ENCODE results near the gene NMRK2. TPM values are rescaled to one million over a fixed set of nuclear protein-coding genes. Genes with fewer than 3 reads are reported as not detected.
A peak's percentile ranks its signal among the peaks of the same experiment; 100 is the strongest.

NMRK2 gene
- total RNA-seq, 1 donor from 2014 or later: 1.4 TPM

DNA sequence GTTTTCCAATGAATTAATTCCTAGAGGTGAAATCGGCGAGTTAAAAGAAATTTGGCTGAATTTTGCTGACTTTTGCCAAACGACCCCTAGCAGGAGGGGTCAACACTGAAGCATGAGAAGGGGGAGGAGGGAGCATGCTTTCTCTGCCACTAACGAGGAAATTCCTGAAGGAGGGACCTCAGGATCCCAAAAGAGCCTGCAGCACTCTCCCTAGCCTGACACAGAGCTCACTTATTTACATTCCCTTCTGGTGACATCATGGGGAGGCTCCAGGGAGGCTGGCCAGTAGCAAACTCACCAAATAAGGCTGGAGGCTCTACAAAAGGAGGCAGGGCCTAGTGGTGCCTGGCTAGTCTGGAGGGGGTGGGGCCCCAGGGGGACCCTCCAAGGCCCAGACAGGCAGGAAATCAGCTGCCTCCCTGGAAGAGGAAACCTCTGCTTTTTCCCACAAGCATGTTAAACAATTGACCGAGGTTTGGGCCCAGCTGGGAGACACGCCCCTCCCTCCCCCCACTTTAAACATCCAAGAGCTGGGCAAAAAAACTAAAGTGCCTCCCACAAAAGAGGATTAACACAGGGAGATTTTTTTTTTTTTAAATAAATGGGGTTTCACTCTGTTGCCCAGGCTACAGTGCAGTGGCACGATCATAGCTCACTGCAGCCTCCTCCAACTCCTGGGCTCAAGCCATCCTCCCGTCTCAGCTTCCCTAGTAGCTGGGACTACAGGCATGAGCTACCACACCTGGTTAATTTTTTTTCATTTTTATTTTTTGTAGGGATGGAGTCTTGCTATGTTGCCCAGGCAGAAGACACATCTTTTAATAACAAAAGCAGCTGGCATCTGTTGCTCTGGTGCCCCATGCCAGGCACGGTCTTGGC, 35.9 kb downstream of the NMRK2 start:
- H3K27ac Mint-ChIP-seq (ENCODE audit: unreplicated experiment): peak overlapping the region; percentile 98
- peak overlapping the region; percentile 97 for H3K4me3 Mint-ChIP-seq (ENCODE audit: unreplicated experiment)
- peaks cover 32% of the 10 kb centered on the region for H3K36me3 Mint-ChIP-seq (ENCODE audit: low read depth, unreplicated experiment)

DNA sequence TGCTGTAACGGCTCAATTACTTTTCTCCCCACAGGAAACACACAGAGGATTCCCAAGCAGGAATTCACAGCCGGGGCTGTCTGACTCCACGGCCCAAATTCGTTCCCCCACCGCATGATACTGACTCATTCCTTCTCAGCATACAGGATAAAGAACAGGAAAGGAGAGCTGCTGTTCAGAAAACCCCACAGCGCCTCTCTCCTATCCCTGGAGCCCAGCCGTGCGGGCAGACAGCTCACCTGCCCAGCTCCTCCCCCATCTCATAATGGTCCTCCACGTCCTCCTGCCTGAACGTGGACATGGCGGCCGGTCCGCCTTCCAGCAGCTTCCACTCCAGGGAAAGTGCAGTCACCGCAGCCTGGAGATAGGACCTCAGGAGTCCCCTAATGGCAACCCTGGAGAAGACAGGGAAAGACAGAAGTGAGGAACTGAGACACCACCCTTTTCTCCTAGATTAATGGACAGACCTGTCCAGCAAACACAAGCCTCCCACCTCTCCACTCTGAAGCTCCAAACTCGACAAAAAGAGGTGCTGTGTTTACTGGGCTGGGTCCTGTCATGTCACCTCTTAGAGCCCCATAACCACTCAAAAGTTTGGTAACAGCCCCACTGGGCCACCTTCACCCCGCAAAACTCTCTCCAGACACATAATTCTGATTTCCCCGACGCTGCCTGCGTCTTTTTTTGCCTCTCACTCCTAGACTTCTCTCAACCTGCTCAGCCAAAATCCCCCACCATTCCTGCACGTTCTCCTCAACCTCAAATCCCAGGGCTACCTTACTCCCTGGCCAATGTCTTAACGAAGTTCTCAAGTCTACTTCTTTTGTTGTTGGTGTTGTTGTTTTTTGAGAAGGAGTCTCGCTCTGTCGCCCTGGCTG, 36.8 kb downstream of the NMRK2 start:
- H3K4me3 Mint-ChIP-seq (ENCODE audit: unreplicated experiment): peak overlapping the region; percentile 97
- peak overlapping the region; percentile 98 for H3K27ac Mint-ChIP-seq (ENCODE audit: unreplicated experiment)
- H3K27me3 Mint-ChIP-seq (ENCODE audit: unreplicated experiment): peaks cover 16% of the 10 kb centered on the region
- TF ChIP-seq, protein P1, sequence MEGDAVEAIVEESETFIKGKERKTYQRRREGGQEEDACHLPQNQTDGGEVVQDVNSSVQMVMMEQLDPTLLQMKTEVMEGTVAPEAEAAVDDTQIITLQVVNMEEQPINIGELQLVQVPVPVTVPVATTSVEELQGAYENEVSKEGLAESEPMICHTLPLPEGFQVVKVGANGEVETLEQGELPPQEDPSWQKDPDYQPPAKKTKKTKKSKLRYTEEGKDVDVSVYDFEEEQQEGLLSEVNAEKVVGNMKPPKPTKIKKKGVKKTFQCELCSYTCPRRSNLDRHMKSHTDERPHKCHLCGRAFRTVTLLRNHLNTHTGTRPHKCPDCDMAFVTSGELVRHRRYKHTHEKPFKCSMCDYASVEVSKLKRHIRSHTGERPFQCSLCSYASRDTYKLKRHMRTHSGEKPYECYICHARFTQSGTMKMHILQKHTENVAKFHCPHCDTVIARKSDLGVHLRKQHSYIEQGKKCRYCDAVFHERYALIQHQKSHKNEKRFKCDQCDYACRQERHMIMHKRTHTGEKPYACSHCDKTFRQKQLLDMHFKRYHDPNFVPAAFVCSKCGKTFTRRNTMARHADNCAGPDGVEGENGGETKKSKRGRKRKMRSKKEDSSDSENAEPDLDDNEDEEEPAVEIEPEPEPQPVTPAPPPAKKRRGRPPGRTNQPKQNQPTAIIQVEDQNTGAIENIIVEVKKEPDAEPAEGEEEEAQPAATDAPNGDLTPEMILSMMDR (IDR thresholded peaks at IDR 0.05; ENCODE audit: unreplicated experiment): no peak
- peaks cover 30% of the 10 kb centered on the region for H3K4me1 Mint-ChIP-seq (ENCODE audit: unreplicated experiment)
- DNase-seq (ENCODE audit: low spot score): peak; percentile 51
- H3K9me3 Mint-ChIP-seq (ENCODE audit: unreplicated experiment): no peaks in the 10 kb centered on the region
- peaks cover 32% of the 10 kb centered on the region for H3K36me3 Mint-ChIP-seq (ENCODE audit: low read depth, unreplicated experiment)

More for the DNA sequence above, 35.9 kb downstream of the NMRK2 start:
- Mint-ChIP-seq H3K27me3 (ENCODE audit: unreplicated experiment) (peaks cover 17% of the 10 kb centered on the region), H3K4me1 (ENCODE audit: unreplicated experiment) (peaks cover 30% of the 10 kb centered on the region), H3K9me3 (ENCODE audit: unreplicated experiment) (no peaks in the 10 kb centered on the region)
- peak; percentile 90 for DNase-seq (ENCODE audit: low spot score)
- TF ChIP-seq, protein P1 (IDR thresholded peaks at IDR 0.05; ENCODE audit: unreplicated experiment): no peak

DNA sequence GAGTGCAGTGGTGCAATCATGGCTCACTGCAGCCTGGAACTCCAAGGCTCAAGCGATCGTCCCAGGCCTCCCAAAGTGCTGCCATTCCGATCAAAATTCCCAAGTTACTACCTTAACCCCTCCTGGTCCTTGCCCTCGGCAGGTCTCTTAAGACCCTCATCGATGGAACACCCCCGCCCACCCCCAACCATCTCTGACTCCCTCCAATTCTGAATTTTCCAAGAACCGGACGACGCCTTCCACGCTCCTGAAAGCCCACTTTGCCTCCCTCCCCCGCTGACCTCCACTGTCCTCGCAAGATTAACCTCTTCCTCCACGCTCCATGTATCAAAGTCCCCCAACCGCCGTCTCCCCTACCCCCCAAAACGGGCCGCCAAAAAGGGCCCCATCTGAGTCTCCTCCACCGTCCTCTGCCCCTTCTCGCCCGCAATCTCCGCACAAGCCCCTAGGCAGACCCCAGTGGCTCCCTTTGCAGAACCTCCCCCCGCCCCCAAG, 37.5 kb downstream of the NMRK2 start:
- no peaks in the 10 kb centered on the region for H3K9me3 Mint-ChIP-seq (ENCODE audit: unreplicated experiment)
- peak overlapping the region; percentile 98 for H3K27ac Mint-ChIP-seq (ENCODE audit: unreplicated experiment)
- H3K4me3 Mint-ChIP-seq (ENCODE audit: unreplicated experiment): peak overlapping the region; percentile 97
- peaks cover 17% of the 10 kb centered on the region for H3K27me3 Mint-ChIP-seq (ENCODE audit: unreplicated experiment)
- H3K36me3 Mint-ChIP-seq (ENCODE audit: low read depth, unreplicated experiment): peaks cover 32% of the 10 kb centered on the region
- peaks cover 30% of the 10 kb centered on the region for H3K4me1 Mint-ChIP-seq (ENCODE audit: unreplicated experiment)
- DNase-seq (ENCODE audit: low spot score): no peak
- TF ChIP-seq, protein P1 (IDR thresholded peaks at IDR 0.05; ENCODE audit: unreplicated experiment): no peak

DNA sequence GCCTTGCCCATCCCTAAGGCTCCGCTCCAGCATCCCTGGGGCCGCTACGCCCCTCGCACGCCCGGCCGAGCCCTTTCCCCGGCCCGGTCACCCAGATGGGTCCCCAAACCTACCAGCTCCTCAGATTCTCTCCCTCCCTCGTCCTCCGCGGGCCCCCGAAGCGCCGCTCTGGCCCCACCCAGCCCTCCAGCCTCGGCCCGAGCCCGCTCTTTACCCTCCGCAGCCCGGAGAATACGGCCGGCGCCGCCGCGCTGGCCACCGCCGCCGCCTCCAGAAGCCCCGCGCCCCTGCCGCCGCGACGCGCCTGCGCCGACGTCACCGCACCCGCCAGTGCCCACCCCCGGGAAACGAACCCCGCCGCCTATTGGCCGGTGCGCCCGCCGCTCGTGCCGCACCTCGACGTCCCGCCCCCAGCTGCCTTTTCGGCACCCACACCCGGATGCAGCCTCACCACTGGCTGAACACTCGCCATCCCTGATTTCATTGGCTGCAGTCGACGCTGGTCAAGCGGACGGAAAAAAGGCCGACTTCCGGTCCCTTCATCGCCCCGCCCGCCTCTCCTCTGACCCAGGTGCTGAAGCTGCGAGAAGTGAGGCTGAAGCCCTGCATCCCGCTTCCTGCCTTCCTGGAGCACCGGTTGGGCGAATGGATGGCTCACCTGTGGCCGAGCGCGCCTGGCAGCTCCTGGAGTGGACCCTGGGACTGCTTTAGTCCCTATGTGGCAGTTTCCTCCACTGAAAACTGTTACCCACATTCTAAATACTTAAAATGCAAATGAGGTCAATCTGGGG, 38.1 kb downstream of the NMRK2 start, which contains the start of gene DAPK3:
TSS of gene DAPK3 (minus strand) at position 292 of the 791 bp plus-strand sequence. CDS start 1,364 bp downstream, outside the sequence.
- H3K9me3 Mint-ChIP-seq (ENCODE audit: unreplicated experiment): no peaks in the 10 kb centered on the region
- TF ChIP-seq, protein P1 (IDR thresholded peaks at IDR 0.05; ENCODE audit: unreplicated experiment): no peak
- peaks cover 30% of the 10 kb centered on the region for H3K4me1 Mint-ChIP-seq (ENCODE audit: unreplicated experiment)
- H3K27ac Mint-ChIP-seq (ENCODE audit: unreplicated experiment): peak within 1 kb of the TSS; percentile 98
- DNase-seq (ENCODE audit: low spot score): peak; percentile 98
- H3K27me3 Mint-ChIP-seq (ENCODE audit: unreplicated experiment): peaks cover 16% of the 10 kb centered on the region
- H3K36me3 Mint-ChIP-seq (ENCODE audit: low read depth, unreplicated experiment): peaks cover 32% of the 10 kb centered on the region
- peak within 1 kb of the TSS; percentile 97 for H3K4me3 Mint-ChIP-seq (ENCODE audit: unreplicated experiment)
